Peyer's patch (tissue), 4 donors: ENCODE results near the gene TNNT3. TPM values are rescaled to one million over a fixed set of nuclear protein-coding genes. Genes with fewer than 3 reads are reported as not detected.

Source experiments
- DNase-seq, 3 donors: peaks; one replicate each; pipeline ENCODE4 v3.0.0-alpha.2; 2017 to 2019
- H3K27ac ChIP-seq, 4 donors: fragments of 200-600 bp; sonication (generic); one replicate each; pipeline ENCODE4 v1.5.1; 2016 to 2019
- H3K27me3 ChIP-seq, 2 donors: fragments of 200-600 bp; sonication (generic); one replicate each; pipeline ENCODE4 v1.5.1; 2019
- H3K36me3 ChIP-seq, 3 donors: fragments of 200-600 bp; sonication (generic); one replicate each; pipeline ENCODE4 v1.5.1; 2016 to 2019
- H3K4me1 ChIP-seq, 4 donors: fragments of 200-600 bp; sonication (generic); one replicate each; pipeline ENCODE4 v1.5.1; 2016 to 2019
- H3K4me3 ChIP-seq, 4 donors: fragments of 200-600 bp; sonication (generic); 1 replicate in 3 of 4; 2 replicates in 1 of 4; pipeline ENCODE4 v1.5.1; 2016 to 2019; ENCODE audit warnings: mild to moderate bottlenecking in 1 of 4
- H3K9me3 ChIP-seq, 4 donors: fragments of 200-600 bp; sonication (generic); one replicate each; pipeline ENCODE4 v1.5.1; 2016 to 2019; ENCODE audit warnings: mild to moderate bottlenecking in 1 of 4
- POLR2A ChIP-seq, 2 donors: fragments of 450-650 bp; IDR thresholded peaks; one replicate each; pipeline ENCODE4 v1.5.1; 2017; ENCODE audit warnings: antibody characterized with exemption in 2 of 2, mild to moderate bottlenecking in 2 of 2, moderate library complexity in 2 of 2
- total RNA-seq, 4 donors: library from RNA; depleted of rRNA; stranded (reverse); fragments of >200 nt; gene quantifications; one replicate each; pipeline ENCODE4 v1.1.0, GENCODE V29; 2016
- TF ChIP-seq, protein P1 (sequence below), 6 experiments: fragments of 450-650 bp in 4 of 6; fragments of 200-600 bp in 2 of 6; sonication (generic) in 1 of 6; IDR thresholded peaks; one replicate each; pipeline ENCODE4 v1.5.1; 2017 to 2019; ENCODE audit warnings: antibody characterized with exemption in 6 of 6, mild to moderate bottlenecking in 3 of 6, moderate library complexity in 1 of 6

Gene TNNT3
- total RNA-seq, 4 donors from 2014 or later, result 14.0 TPM; not detected in 3

DNA sequence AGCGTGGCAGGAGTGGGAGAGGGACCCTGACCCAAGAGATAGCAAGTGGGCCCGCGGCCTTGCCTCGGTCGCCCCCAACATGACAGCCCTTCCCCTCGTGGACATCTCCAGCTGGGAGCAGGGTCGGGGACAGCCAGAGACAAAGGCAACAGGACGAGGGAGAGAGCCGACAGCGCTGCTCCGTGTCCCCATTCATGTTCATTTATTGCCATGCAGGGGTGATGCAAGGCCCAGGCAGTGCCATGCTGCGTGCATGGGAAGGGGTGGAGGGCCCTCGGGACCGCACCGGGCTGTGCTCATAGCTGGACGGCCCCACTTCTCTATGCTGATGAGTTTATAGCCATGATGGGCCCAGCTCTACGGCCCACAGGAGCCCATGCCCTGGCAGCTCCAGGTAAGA, 40.3 kb downstream of the TNNT3 start:
- no peaks in the 10 kb centered on the region for H3K9me3 ChIP-seq
- no peaks in the 10 kb centered on the region for H3K36me3 ChIP-seq
- H3K4me3 ChIP-seq, result no peak overlapping the region
- no peaks in the 10 kb centered on the region for H3K4me1 ChIP-seq
- peak in 1 of 3 donors; percentile 5 for DNase-seq
- no peak for TF ChIP-seq POLR2A (IDR thresholded peaks at IDR 0.05)
- TF ChIP-seq, protein P1, sequence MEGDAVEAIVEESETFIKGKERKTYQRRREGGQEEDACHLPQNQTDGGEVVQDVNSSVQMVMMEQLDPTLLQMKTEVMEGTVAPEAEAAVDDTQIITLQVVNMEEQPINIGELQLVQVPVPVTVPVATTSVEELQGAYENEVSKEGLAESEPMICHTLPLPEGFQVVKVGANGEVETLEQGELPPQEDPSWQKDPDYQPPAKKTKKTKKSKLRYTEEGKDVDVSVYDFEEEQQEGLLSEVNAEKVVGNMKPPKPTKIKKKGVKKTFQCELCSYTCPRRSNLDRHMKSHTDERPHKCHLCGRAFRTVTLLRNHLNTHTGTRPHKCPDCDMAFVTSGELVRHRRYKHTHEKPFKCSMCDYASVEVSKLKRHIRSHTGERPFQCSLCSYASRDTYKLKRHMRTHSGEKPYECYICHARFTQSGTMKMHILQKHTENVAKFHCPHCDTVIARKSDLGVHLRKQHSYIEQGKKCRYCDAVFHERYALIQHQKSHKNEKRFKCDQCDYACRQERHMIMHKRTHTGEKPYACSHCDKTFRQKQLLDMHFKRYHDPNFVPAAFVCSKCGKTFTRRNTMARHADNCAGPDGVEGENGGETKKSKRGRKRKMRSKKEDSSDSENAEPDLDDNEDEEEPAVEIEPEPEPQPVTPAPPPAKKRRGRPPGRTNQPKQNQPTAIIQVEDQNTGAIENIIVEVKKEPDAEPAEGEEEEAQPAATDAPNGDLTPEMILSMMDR (IDR thresholded peaks at IDR 0.05), result no peak
- no peaks in the 10 kb centered on the region for H3K27me3 ChIP-seq
- no peak overlapping the region for H3K27ac ChIP-seq

- no peak overlapping the region for H3K27ac ChIP-seq
- H3K27me3 ChIP-seq, result no peaks in the 10 kb centered on the region
- H3K4me3 ChIP-seq, result no peak overlapping the region
- no peaks in the 10 kb centered on the region for H3K36me3 ChIP-seq
- H3K9me3 ChIP-seq, result no peaks in the 10 kb centered on the region
- peak in 1 of 3 donors; percentile 3 for DNase-seq
- no peaks in the 10 kb centered on the region for H3K4me1 ChIP-seq
- TF ChIP-seq, protein P1 (IDR thresholded peaks at IDR 0.05), result no peak
- no peak for TF ChIP-seq POLR2A (IDR thresholded peaks at IDR 0.05)
These were observed 44.4 kb downstream of the TNNT3 start for GRCh38 chr11:1963864-1964263.

DNA sequence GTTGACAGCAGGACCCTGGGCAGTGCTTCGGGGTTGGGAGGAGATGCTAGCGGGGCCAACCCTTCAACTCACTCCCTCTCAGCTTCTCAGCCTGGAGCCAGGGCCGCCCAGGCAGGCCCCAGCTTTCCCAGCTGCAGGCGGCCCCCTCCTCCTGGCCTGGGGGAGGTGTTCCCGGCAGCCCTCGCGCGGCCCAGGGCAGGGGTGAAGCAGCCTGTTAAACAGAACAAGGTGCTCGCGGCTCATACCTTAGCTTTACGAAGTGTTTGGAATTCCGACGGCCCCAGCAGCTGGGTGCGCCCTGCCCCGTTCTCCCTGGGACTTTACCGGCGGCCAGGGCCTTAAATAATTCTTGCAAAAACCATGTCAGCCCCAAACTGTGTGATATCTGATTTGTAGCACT, 44.8 kb downstream of the TNNT3 start:
- no peak for DNase-seq
- Histone ChIP-seq H3K36me3 (no peaks in the 10 kb centered on the region), H3K4me1 (no peaks in the 10 kb centered on the region), H3K27me3 (no peaks in the 10 kb centered on the region), H3K4me3 (no peak overlapping the region), H3K9me3 (no peaks in the 10 kb centered on the region), H3K27ac (no peak overlapping the region)
- no peak for TF ChIP-seq POLR2A (IDR thresholded peaks at IDR 0.05)
- TF ChIP-seq, protein P1 (IDR thresholded peaks at IDR 0.05), result no peak

DNA sequence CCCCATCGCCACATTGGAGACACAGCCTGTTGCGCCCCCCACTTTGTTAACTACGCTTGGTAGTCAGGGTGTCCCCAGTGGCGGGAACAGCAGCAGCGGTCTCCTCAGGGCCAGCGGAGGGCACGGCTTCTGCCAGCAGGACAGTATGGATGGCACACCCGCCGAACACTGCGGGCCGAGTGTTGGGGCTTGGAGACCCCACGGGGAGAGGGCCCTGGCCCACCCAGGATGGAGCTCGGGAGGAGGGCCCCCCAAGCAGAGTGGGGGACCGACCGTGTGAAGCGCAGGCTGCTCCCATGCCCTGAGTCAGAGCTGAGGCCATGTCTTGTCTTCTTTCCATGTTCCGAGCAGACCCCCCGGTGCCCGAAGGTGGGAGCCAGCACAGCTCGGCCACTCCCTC, 45.5 kb downstream of the TNNT3 start:
- no peak for DNase-seq
- Histone ChIP-seq H3K4me1 (no peaks in the 10 kb centered on the region), H3K9me3 (no peaks in the 10 kb centered on the region), H3K4me3 (no peak overlapping the region), H3K27me3 (no peaks in the 10 kb centered on the region), H3K27ac (no peak overlapping the region), H3K36me3 (no peaks in the 10 kb centered on the region)
- no peak for TF ChIP-seq POLR2A (IDR thresholded peaks at IDR 0.05)
- TF ChIP-seq, protein P1 (IDR thresholded peaks at IDR 0.05), result no peak

- H3K27ac ChIP-seq, result no peak overlapping the region
- TF ChIP-seq, protein P1 (IDR thresholded peaks at IDR 0.05), result no peak
- TF ChIP-seq POLR2A (IDR thresholded peaks at IDR 0.05), result no peak
These were observed 47.0 kb downstream of the TNNT3 start for GRCh38 chr11:1966531-1966930.

DNA sequence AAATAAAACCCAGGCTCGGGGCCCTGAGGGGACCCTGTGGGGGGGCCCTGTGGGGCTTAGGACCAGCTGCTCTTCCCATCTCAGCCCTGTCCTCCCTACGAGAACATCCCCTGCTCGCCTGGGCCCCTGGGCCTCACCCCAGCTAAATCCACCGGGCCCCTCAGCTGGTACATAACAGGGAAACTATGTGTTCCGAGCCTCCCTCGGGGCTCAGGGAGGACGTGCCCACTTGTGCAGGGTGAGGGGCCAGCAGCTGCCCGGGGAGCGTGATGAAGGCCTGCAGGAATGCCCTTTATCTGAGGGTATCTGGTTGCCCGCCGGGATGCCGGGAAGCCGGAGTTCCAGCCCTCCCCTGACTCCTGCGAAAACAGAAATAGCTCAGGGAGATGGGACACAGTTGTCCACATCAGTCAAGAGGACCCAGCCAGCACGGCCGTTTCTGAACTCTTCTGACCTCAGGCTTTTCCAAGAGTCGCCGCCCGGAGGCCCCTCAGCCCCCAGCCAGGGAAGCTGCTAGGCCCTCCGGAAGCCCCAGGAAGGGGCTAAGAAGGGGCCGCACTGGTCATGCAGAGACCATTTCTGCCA, 48.2 kb downstream of the TNNT3 start:
- TF ChIP-seq, protein P1 (IDR thresholded peaks at IDR 0.05), result no peak
- no peak for TF ChIP-seq POLR2A (IDR thresholded peaks at IDR 0.05)
- no peak for DNase-seq
- no peaks in the 10 kb centered on the region for H3K9me3 ChIP-seq

More at GRCh38 chr11:1966531-1966930, 47.0 kb downstream of the TNNT3 start:
- Histone ChIP-seq H3K27me3 (no peaks in the 10 kb centered on the region), H3K9me3 (no peaks in the 10 kb centered on the region), H3K4me3 (no peak overlapping the region), H3K36me3 (no peaks in the 10 kb centered on the region), H3K4me1 (no peaks in the 10 kb centered on the region)
- no peak for DNase-seq

More for the DNA sequence above, 48.2 kb downstream of the TNNT3 start:
- Histone ChIP-seq H3K36me3 (no peaks in the 10 kb centered on the region), H3K27me3 (no peaks in the 10 kb centered on the region), H3K4me1 (no peaks in the 10 kb centered on the region), H3K27ac (no peak overlapping the region), H3K4me3 (no peak overlapping the region)
